ENCODE data around the gene SMAP2. TPM values are rescaled to one million over a fixed set of nuclear protein-coding genes. Genes with fewer than 3 reads are reported as not detected.

SMAP2 gene
- total RNA-seq, 1 donor from 2014 or later, result 15.5 TPM

- H3K4me1 Mint-ChIP-seq (ENCODE audit: low read depth), result peaks cover 22% of the 10 kb centered on the region
- no peak for DNase-seq (ENCODE audit: low spot score)
- H3K36me3 Mint-ChIP-seq (ENCODE audit: low read depth), result no peaks in the 10 kb centered on the region
- TF ChIP-seq CTCF (IDR thresholded peaks at IDR 0.05), result no peak
- peaks cover 6% of the 10 kb centered on the region for H3K9me3 Mint-ChIP-seq (ENCODE audit: low read depth)
- H3K27ac Mint-ChIP-seq (ENCODE audit: unreplicated experiment), result no peak overlapping the region
- no peak overlapping the region for H3K4me3 Mint-ChIP-seq (ENCODE audit: unreplicated experiment)
- no peaks in the 10 kb centered on the region for H3K27me3 Mint-ChIP-seq (ENCODE audit: low read depth)
Measured at GRCh38 chr1:40431385-40431784, 57.9 kb downstream of the SMAP2 start.

- DNase-seq (ENCODE audit: low spot score), result no peak
- Mint-ChIP-seq H3K27me3 (ENCODE audit: low read depth) (no peaks in the 10 kb centered on the region), H3K9me3 (ENCODE audit: low read depth) (peaks cover 6% of the 10 kb centered on the region), H3K27ac (ENCODE audit: unreplicated experiment) (peak overlapping the region; percentile 75), H3K36me3 (ENCODE audit: low read depth) (no peaks in the 10 kb centered on the region), H3K4me3 (ENCODE audit: unreplicated experiment) (no peak overlapping the region), H3K4me1 (ENCODE audit: low read depth) (peaks cover 22% of the 10 kb centered on the region)
- no peak for TF ChIP-seq CTCF (IDR thresholded peaks at IDR 0.05)
Measured at GRCh38 chr1:40432644-40433390, 59.3 kb downstream of the SMAP2 start.

- Mint-ChIP-seq H3K4me3 (ENCODE audit: unreplicated experiment) (no peak overlapping the region), H3K27ac (ENCODE audit: unreplicated experiment) (no peak overlapping the region), H3K36me3 (ENCODE audit: low read depth) (no peaks in the 10 kb centered on the region), H3K4me1 (ENCODE audit: low read depth) (peaks cover 22% of the 10 kb centered on the region), H3K27me3 (ENCODE audit: low read depth) (no peaks in the 10 kb centered on the region), H3K9me3 (ENCODE audit: low read depth) (peaks cover 6% of the 10 kb centered on the region)
- no peak for TF ChIP-seq CTCF (IDR thresholded peaks at IDR 0.05)
- DNase-seq (ENCODE audit: low spot score), result no peak
Measured at GRCh38 chr1:40435471-40435870, 61.9 kb downstream of the SMAP2 start.

- TF ChIP-seq CTCF (IDR thresholded peaks at IDR 0.05), result no peak
- H3K36me3 Mint-ChIP-seq (ENCODE audit: low read depth), result no peaks in the 10 kb centered on the region
- peaks cover 6% of the 10 kb centered on the region for H3K9me3 Mint-ChIP-seq (ENCODE audit: low read depth)
- H3K27me3 Mint-ChIP-seq (ENCODE audit: low read depth), result no peaks in the 10 kb centered on the region
- H3K4me1 Mint-ChIP-seq (ENCODE audit: low read depth), result peaks cover 22% of the 10 kb centered on the region
- H3K27ac Mint-ChIP-seq (ENCODE audit: unreplicated experiment), result no peak overlapping the region
- DNase-seq (ENCODE audit: low spot score), result no peak
- H3K4me3 Mint-ChIP-seq (ENCODE audit: unreplicated experiment), result no peak overlapping the region
Measured at GRCh38 chr1:40435876-40436275, 62.3 kb downstream of the SMAP2 start.

GRCh38 chr1:40438391-40439015 lies 65.0 kb downstream of the SMAP2 start:
- peaks cover 1% of the 10 kb centered on the region for H3K4me1 Mint-ChIP-seq (ENCODE audit: low read depth)
- H3K27ac Mint-ChIP-seq (ENCODE audit: unreplicated experiment), result no peak overlapping the region
- no peaks in the 10 kb centered on the region for H3K27me3 Mint-ChIP-seq (ENCODE audit: low read depth)
- H3K9me3 Mint-ChIP-seq (ENCODE audit: low read depth), result no peaks in the 10 kb centered on the region
- H3K4me3 Mint-ChIP-seq (ENCODE audit: unreplicated experiment), result no peak overlapping the region
- DNase-seq (ENCODE audit: low spot score), result no peak
- peak; percentile 84 for TF ChIP-seq CTCF (IDR thresholded peaks at IDR 0.05)
- no peaks in the 10 kb centered on the region for H3K36me3 Mint-ChIP-seq (ENCODE audit: low read depth)

All from chondrocyte (in vitro differentiated cells).